ENCODE results near the gene ACOT8.

ACOT8 gene

DNA sequence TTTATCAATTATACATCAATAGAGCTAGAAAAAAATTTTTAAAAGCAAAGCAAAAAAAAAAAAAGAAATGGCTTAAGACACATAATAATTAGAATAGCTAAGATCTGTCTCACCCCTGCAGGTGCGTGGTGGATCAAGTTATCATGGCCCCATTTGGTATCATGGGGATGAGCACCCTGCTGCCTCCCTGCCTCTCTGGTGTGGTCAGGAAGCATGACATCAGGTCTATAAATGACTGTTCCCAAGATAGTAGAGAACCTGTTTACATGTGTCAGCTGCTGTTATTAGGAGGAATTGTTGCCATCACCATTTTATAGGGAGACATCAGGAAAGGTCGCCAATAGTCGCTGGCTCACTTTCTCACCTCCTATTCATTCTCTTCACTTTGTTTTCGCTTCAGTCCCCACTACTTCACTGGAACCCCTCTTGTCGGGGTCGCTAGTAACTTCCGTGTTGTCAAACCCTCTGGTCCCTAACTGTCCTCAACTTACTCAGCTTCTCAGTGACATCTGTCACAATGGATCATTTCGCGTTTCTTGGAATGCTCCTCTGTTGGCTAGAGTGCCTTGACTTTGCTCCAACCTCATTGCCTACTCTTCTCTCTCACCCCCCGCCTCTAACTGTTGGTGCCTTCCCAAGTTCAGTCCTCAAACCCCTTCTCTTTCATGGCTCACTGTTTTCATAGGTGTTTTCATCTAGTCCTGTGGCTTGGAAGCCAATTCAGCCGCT lies 60.7 kb downstream of the ACOT8 start:
- H3K27ac ChIP-seq = no peak overlapping the region
- CTCF ChIA-PET = interaction anchor here (0.6 to 1.3 kb wide), 3 partner anchors 167 to 577 kb away, joined by 3 to 5 read pairs (median 5); no protein-coding TSS in a partner anchor
- POLR2A ChIA-PET (ENCODE audit: low non-redundant PET) = interaction anchor here (0.7 kb wide), 1 partner anchor 8 kb away, joined by 3 read pairs; no protein-coding TSS in a partner anchor
- TF ChIP-seq CTCF (conservative IDR thresholded peaks at IDR 0.05; ENCODE audit: low read depth) = no peak
- DNase-seq (ENCODE audit: low spot score) = no peak

GRCh38 chr20:45792317-45793118 lies 64.7 kb downstream of the ACOT8 start:
- no peak for DNase-seq (ENCODE audit: low spot score)
- CTCF ChIA-PET = no interaction called here
- TF ChIP-seq CTCF (conservative IDR thresholded peaks at IDR 0.05; ENCODE audit: low read depth) = no peak
- H3K27ac ChIP-seq = peak overlapping the region; percentile 75
- POLR2A ChIA-PET (ENCODE audit: low non-redundant PET) = interaction anchor here (0.9 to 1.3 kb wide), 2 partner anchors 12 to 60 kb away, joined by 3 read pairs; no protein-coding TSS in a partner anchor
